OCI-LY3 (cell line): ENCODE data around the gene SPDYE16.
"Not testable (repeated sequence)": the region's sequence is repeated elsewhere in the genome, so short reads cannot be mapped to it uniquely, and the experiment has no call there.

Experiments
- EZH2phosphoT487 ChIP-seq: fragments of 200-600 bp; shearing (Covaris generic); IDR thresholded peaks from 2 replicates; pipeline ENCODE4 v1.6.1; 2018; ENCODE audit warnings: antibody characterized with exemption, mixed run types, low read depth
- TF ChIP-seq, protein P1 (sequence below): fragments of 200-600, 300-600 bp; sonication (generic); IDR thresholded peaks from 2 replicates; pipeline ENCODE4 v1.5.1; 2014; ENCODE audit warnings: antibody characterized with exemption, low read length, low read depth

DNA sequence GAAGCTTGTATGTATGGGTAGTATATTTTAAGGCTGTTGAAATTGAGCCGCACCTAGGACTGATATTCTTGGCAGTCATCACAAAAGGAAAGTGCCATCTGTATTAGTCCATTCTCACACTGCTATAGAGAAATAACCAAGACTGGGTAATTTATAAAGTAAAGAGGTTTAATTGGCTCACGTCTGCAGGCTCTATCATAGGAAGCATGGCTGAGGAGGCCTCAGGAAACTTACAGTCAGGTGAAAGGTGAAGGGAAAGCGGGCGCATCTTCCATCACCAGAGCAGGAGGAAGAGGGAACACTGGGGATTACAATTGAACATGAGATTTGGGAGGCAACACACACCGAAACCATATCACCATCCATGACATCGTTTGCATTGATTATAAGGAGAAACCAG is 8.9 kb upstream of the SPDYE16 start:
- TF ChIP-seq, protein P1, sequence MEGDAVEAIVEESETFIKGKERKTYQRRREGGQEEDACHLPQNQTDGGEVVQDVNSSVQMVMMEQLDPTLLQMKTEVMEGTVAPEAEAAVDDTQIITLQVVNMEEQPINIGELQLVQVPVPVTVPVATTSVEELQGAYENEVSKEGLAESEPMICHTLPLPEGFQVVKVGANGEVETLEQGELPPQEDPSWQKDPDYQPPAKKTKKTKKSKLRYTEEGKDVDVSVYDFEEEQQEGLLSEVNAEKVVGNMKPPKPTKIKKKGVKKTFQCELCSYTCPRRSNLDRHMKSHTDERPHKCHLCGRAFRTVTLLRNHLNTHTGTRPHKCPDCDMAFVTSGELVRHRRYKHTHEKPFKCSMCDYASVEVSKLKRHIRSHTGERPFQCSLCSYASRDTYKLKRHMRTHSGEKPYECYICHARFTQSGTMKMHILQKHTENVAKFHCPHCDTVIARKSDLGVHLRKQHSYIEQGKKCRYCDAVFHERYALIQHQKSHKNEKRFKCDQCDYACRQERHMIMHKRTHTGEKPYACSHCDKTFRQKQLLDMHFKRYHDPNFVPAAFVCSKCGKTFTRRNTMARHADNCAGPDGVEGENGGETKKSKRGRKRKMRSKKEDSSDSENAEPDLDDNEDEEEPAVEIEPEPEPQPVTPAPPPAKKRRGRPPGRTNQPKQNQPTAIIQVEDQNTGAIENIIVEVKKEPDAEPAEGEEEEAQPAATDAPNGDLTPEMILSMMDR, result not testable (repeated sequence)
- not testable (repeated sequence) for TF ChIP-seq EZH2phosphoT487
